Lower leg skin (tissue), 3 donors: ENCODE results near the gene MYH7.

ENCODE experiments used
- CTCF ChIP-seq, 3 donors: fragments of 450-650 bp; IDR thresholded peaks; one replicate each; pipeline ENCODE4 v1.5.1; 2016; ENCODE audit warnings: antibody characterized with exemption in 3 of 3, mild to moderate bottlenecking in 3 of 3, moderate library complexity in 2 of 3
- POLR2A ChIP-seq, 2 donors: fragments of 450-650 bp; IDR thresholded peaks; one replicate each; pipeline ENCODE4 v1.6.1; 2016 to 2017; ENCODE audit warnings: antibody characterized with exemption in 2 of 2, mild to moderate bottlenecking in 1 of 2, moderate library complexity in 1 of 2

GRCh38 chr14:23388996-23389395, 46.5 kb downstream of the MYH7 start:
- no peak for TF ChIP-seq POLR2A (IDR thresholded peaks at IDR 0.05)
- TF ChIP-seq CTCF (IDR thresholded peaks at IDR 0.05) = no peak
